Measurements from ENCODE around the gene REM2. TPM values are rescaled to one million over a fixed set of nuclear protein-coding genes. Genes with fewer than 3 reads are reported as not detected.
A peak's percentile ranks its signal among the peaks of the same experiment; 100 is the strongest.

Gene REM2
- total RNA-seq, 1 donor from 2014 or later: 0.83 TPM

DNA sequence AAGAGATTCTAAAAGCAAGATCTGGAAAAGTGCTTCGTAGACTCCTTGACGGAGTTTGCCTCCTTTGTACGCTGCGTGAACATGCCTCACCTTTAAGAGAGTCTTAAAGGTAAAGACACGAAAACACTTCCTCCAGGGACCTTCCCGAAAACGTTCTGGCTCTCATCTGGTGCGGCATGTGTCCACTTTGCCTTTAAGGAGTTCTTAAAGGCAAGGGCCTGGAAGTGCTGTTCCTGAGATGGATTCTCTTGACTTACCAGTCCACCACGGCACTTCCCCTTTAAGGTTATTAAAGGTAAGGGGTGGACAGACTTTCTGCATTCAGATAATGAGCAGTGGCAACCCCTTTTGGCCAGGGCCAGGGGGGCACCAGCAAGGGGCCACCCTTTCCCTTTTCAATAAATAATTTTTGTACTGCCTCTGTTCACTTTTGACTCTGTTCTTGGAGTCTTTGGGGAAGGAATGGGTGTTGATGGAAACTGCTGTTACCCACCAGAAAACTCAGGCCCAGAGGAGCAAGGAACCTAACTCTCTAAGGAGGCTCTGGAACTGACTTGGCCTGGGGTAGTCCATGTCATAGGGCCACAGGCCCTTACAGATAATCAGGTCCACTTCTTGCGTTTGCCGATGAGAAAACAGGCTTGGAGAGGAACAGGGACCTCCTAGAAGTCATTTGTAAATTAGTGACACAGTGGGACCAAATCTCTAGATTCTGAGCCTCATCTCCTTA, 4.4 kb downstream of the REM2 start:
- intact Hi-C loops (cut with DNase I): no loop called here
- ATAC-seq (peak; percentile 81 to 91), DNase-seq (no peak)
- TF ChIP-seq, protein P1, sequence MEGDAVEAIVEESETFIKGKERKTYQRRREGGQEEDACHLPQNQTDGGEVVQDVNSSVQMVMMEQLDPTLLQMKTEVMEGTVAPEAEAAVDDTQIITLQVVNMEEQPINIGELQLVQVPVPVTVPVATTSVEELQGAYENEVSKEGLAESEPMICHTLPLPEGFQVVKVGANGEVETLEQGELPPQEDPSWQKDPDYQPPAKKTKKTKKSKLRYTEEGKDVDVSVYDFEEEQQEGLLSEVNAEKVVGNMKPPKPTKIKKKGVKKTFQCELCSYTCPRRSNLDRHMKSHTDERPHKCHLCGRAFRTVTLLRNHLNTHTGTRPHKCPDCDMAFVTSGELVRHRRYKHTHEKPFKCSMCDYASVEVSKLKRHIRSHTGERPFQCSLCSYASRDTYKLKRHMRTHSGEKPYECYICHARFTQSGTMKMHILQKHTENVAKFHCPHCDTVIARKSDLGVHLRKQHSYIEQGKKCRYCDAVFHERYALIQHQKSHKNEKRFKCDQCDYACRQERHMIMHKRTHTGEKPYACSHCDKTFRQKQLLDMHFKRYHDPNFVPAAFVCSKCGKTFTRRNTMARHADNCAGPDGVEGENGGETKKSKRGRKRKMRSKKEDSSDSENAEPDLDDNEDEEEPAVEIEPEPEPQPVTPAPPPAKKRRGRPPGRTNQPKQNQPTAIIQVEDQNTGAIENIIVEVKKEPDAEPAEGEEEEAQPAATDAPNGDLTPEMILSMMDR (IDR thresholded peaks at IDR 0.05): no peak
- peaks cover 26% of the 10 kb centered on the region for H3K4me1 ChIP-seq
- H3K9me3 ChIP-seq: no peaks in the 10 kb centered on the region
- H3K36me3 ChIP-seq: no peaks in the 10 kb centered on the region
- peak overlapping the region; percentile 68 for H3K27ac ChIP-seq
- peak overlapping the region; percentile 70 for H3K4me3 ChIP-seq
- H3K27me3 ChIP-seq (ENCODE audit: low read depth): no peaks in the 10 kb centered on the region

DNA sequence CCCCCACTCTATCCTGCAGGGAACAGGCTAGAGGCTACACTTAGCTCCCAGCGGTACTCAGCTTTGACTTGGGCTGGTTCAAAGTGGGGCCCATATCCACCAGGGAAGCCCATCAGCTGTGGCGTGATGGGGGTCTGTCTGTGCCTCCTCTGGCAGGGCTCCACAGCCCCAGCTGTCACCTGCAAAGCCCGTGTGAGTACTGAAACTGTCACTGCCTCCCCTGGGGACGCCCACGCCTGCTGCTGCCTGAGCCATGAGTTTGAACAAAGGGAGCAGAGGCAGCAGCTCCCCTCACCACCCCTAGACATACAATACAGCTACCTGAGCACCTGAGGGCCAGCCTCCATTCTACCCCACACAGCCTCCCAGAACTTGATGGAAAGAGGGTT, 5.0 kb downstream of the REM2 start:
- DNase-seq: no peak
- H3K9me3 ChIP-seq: no peaks in the 10 kb centered on the region
- no peaks in the 10 kb centered on the region for H3K27me3 ChIP-seq (ENCODE audit: low read depth)
- peaks cover 26% of the 10 kb centered on the region for H3K4me1 ChIP-seq
- intact Hi-C loops (cut with DNase I): no loop called here
- H3K4me3 ChIP-seq: peak overlapping the region; percentile 70
- ATAC-seq: no peak
- peak overlapping the region; percentile 68 for H3K27ac ChIP-seq
- TF ChIP-seq, protein P1 (IDR thresholded peaks at IDR 0.05): no peak
- H3K36me3 ChIP-seq: no peaks in the 10 kb centered on the region

DNA sequence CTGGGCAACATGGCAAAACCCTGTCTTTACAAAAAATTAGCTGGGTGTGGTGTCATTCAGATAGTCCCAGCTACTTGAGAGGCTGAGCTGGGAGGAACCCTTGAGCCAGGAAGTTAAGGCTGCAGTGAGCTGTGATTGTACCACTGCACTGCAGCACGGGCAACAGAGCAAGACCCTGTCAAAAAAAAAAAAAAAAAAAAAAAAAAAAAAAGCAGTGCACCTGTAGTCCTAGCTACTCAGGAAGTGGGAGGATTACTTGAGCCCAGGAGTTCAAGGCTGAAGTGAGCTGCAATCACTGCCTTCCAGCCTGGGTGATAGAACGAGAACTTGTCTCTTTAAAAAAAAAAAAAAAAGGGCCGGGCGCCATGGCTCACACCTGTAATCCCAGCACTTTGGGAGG, 5.6 kb downstream of the REM2 start:
- DNase-seq: no peak
- H3K36me3 ChIP-seq: no peaks in the 10 kb centered on the region
- H3K27ac ChIP-seq: no peak overlapping the region
- TF ChIP-seq, protein P1 (IDR thresholded peaks at IDR 0.05): no peak
- H3K27me3 ChIP-seq (ENCODE audit: low read depth): no peaks in the 10 kb centered on the region
- no peak overlapping the region for H3K4me3 ChIP-seq
- ATAC-seq: no peak
- peaks cover 26% of the 10 kb centered on the region for H3K4me1 ChIP-seq
- no peaks in the 10 kb centered on the region for H3K9me3 ChIP-seq
- intact Hi-C loops (cut with DNase I): no loop called here

DNA sequence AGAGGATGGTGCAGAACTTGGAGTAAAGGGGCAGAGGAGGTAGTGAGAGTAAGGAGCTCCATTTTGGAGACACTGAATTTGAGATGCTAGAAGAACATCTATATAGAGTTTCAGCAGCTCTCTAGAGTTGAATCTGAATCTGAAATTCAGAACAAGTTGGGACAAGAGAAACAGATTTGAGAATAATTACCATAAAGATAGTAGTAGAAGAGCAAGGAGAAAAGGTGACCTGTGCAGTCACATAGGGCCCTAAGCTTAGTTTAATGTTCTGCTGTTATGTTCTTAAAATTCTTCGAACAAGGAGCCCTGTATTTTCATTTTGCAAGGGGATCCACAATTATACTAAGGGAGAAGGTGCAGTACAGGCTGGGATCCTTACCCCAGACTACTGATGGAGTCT, 7.4 kb downstream of the REM2 start:
- Histone ChIP-seq H3K9me3 (no peaks in the 10 kb centered on the region), H3K36me3 (no peaks in the 10 kb centered on the region), H3K27ac (no peak overlapping the region), H3K27me3 (ENCODE audit: low read depth) (no peaks in the 10 kb centered on the region), H3K4me1 (peaks cover 26% of the 10 kb centered on the region), H3K4me3 (no peak overlapping the region)
- ATAC-seq (no peak), DNase-seq (no peak)
- TF ChIP-seq, protein P1 (IDR thresholded peaks at IDR 0.05): no peak
- intact Hi-C loops (cut with DNase I): no loop called here

DNA sequence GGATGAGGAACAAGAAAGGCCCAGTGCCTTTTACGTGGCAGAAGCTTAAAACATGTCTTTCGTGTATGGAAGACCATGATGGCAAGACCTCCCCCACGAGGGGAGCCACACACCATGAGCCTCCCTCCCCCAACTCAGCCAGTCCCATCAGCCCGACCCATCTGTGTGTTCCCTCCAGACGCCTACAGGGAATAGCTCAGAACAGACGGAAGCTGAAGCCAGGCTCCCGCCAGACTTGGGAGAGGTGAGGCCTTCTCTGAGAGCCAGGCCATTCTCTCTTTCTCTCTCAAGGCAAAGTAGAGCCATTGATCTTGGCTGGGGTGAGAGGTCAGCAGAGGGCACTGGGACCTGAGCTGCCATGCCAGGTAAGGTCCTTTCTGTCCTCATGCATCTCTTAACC, 9.5 kb downstream of the REM2 start:
- intact Hi-C loops (cut with DNase I): no loop called here
- no peak for DNase-seq
- Histone ChIP-seq H3K36me3 (no peaks in the 10 kb centered on the region), H3K4me1 (peaks cover 13% of the 10 kb centered on the region), H3K4me3 (no peak overlapping the region), H3K27ac (no peak overlapping the region), H3K27me3 (ENCODE audit: low read depth) (no peaks in the 10 kb centered on the region), H3K9me3 (no peaks in the 10 kb centered on the region)
- ATAC-seq: no peak
- TF ChIP-seq, protein P1 (IDR thresholded peaks at IDR 0.05): no peak
